GM21526 (cell line): ENCODE results near the gene NFIC.
A peak's percentile ranks its signal among the peaks of the same experiment; 100 is the strongest.
"Not testable (repeated sequence)": the region's sequence is repeated elsewhere in the genome, so short reads cannot be mapped to it uniquely, and the experiment has no call there.

Source experiments
- ATAC-seq: cut with Tn5 transposase; IDR thresholded peaks from one replicate; pipeline ENCODE4 v1.9.1; 2021; ENCODE audit warnings: moderate library complexity; ENCODE audit not compliant: unreplicated experiment, low FRiP score

The NFIC gene

GRCh38 chr19:3413796-3414327, 47.5 kb downstream of the NFIC start:
- ATAC-seq, result no peak

GRCh38 chr19:3415695-3416094, 49.3 kb downstream of the NFIC start:
- ATAC-seq, result no peak

GRCh38 chr19:3420244-3420755, 53.9 kb downstream of the NFIC start:
- ATAC-seq, result no peak

GRCh38 chr19:3420909-3421619, 54.7 kb downstream of the NFIC start:
- ATAC-seq, result no peak

GRCh38 chr19:3421656-3422055, 55.3 kb downstream of the NFIC start:
- not testable (repeated sequence) for ATAC-seq

GRCh38 chr19:3423183-3423829, 56.9 kb downstream of the NFIC start:
- ATAC-seq, result no peak

GRCh38 chr19:3426433-3426832, 60.0 kb downstream of the NFIC start:
- ATAC-seq, result no peak

- not testable (repeated sequence) for ATAC-seq
Measured at GRCh38 chr19:3430366-3430680, 63.9 kb downstream of the NFIC start.

- no peak for ATAC-seq
Measured at GRCh38 chr19:3431760-3432397, 65.5 kb downstream of the NFIC start.

GRCh38 chr19:3433313-3433712, 66.9 kb downstream of the NFIC start:
- no peak for ATAC-seq

GRCh38 chr19:3433805-3434540, 67.6 kb downstream of the NFIC start:
- no peak for ATAC-seq

GRCh38 chr19:3434630-3435553, 68.5 kb downstream of the NFIC start:
- peak; percentile 74 for ATAC-seq

- no peak for ATAC-seq
Measured at GRCh38 chr19:3440082-3440481, 73.7 kb downstream of the NFIC start.

GRCh38 chr19:3441089-3441985, 75.0 kb downstream of the NFIC start:
- no peak for ATAC-seq

- ATAC-seq, result no peak
Measured at GRCh38 chr19:3441986-3442329, 75.6 kb downstream of the NFIC start.

GRCh38 chr19:3442487-3443071, 76.2 kb downstream of the NFIC start:
- ATAC-seq, result no peak

GRCh38 chr19:3443840-3444694, 77.7 kb downstream of the NFIC start:
- no peak for ATAC-seq
